HepG2 (cell line): ENCODE data around the gene NDUFB5. TPM values are rescaled to one million over a fixed set of nuclear protein-coding genes. Genes with fewer than 3 reads are reported as not detected.

ENCODE experiments used
- BRD4 ChIP-seq: sonication (generic); formaldehyde crosslinking; IDR thresholded peaks from 2 replicates; pipeline ENCODE4 v1.4.0; 2020; ENCODE audit warnings: missing genetic modification reagents
- CBFB ChIP-seq: sonication (generic); formaldehyde crosslinking; IDR thresholded peaks from 2 replicates; pipeline ENCODE4 v1.4.0; 2020; ENCODE audit warnings: missing genetic modification reagents
- DR1 ChIP-seq: sonication (generic); formaldehyde crosslinking; IDR thresholded peaks from 2 replicates; pipeline ENCODE4 v1.8.0; 2021; ENCODE audit warnings: mild to moderate bottlenecking, missing genetic modification reagents, inconsistent platforms
- HNF1B ChIP-seq: sonication (generic); formaldehyde crosslinking; IDR thresholded peaks from 2 replicates; pipeline ENCODE4 v1.5.1; 2020; ENCODE audit warnings: mild to moderate bottlenecking, moderate library complexity, missing genetic modification reagents
- IKZF5 ChIP-seq: IDR thresholded peaks from 2 replicates; pipeline ENCODE4 v1.6.1; 2018; ENCODE audit warnings: missing genetic modification reagents, mild to moderate bottlenecking, missing compliant biosample characterization
- MXD1 ChIP-seq: sonication (generic); formaldehyde crosslinking; IDR thresholded peaks from 2 replicates; pipeline ENCODE4 v1.4.0; 2020; ENCODE audit warnings: mild to moderate bottlenecking, missing genetic modification reagents
- NFAT5 ChIP-seq: sonication (generic); formaldehyde crosslinking; IDR thresholded peaks from 2 replicates; pipeline ENCODE4 v1.4.0; 2020; ENCODE audit warnings: missing genetic modification reagents
- NFYC ChIP-seq: IDR thresholded peaks from 2 replicates; pipeline ENCODE4 v1.6.1; 2016; ENCODE audit warnings: missing genetic modification reagents, missing compliant biosample characterization
- ZFP62 ChIP-seq: sonication (generic); formaldehyde crosslinking; IDR thresholded peaks from 2 replicates; pipeline ENCODE4 v1.4.0; 2020; ENCODE audit warnings: missing genetic modification reagents
- ZNF598 ChIP-seq: sonication (generic); formaldehyde crosslinking; IDR thresholded peaks from 2 replicates; pipeline ENCODE4 v1.5.1; 2020; ENCODE audit warnings: mild to moderate bottlenecking, missing genetic modification reagents, borderline replicate concordance
- ZNF674 ChIP-seq: sonication (generic); formaldehyde crosslinking; IDR thresholded peaks from 2 replicates; pipeline ENCODE4 v1.5.0; 2020; ENCODE audit warnings: low read depth, mild to moderate bottlenecking, missing genetic modification reagents
- polyA plus RNA-seq, 8 experiments: library from polyadenylated mRNA; depleted of rRNA in 3 of 8; stranded (reverse) in 7 of 8; unstranded in 1 of 8; fragments of >200 nt; fragmentation: Illumina TruSeq in 4 of 8; extraction: Trizol in 4 of 8; gene quantifications; 2 replicates each; pipeline versions ENCODE4 v1.2.1 to v1.2.3, GENCODE V29; 2011 to 2016; ENCODE audit warnings: low read depth in 4 of 8, missing spikeins in 1 of 8, mixed read lengths in 1 of 8; ENCODE audit not compliant: insufficient read depth in 1 of 8
- total RNA-seq, 5 experiments: library from RNA; depleted of rRNA; stranded (reverse); fragments of >200 nt; fragmentation: Illumina TruSeq; extraction: Trizol; gene quantifications; 2 replicates each; pipeline ENCODE4 v1.2.3, GENCODE V29; 2016; ENCODE audit warnings: low read depth in 1 of 5
- TF ChIP-seq, protein P1 (sequence below): sonication (generic); formaldehyde crosslinking; IDR thresholded peaks from 2 replicates; pipeline ENCODE4 v1.5.0; 2020; ENCODE audit warnings: mild to moderate bottlenecking, missing genetic modification reagents

NDUFB5 gene
- total and polyA plus RNA-seq, 2 of the 13 experiments (the other 11 are each of a cell fraction or from before 2014, with no cell fraction given): 43.3 to 120 TPM

DNA sequence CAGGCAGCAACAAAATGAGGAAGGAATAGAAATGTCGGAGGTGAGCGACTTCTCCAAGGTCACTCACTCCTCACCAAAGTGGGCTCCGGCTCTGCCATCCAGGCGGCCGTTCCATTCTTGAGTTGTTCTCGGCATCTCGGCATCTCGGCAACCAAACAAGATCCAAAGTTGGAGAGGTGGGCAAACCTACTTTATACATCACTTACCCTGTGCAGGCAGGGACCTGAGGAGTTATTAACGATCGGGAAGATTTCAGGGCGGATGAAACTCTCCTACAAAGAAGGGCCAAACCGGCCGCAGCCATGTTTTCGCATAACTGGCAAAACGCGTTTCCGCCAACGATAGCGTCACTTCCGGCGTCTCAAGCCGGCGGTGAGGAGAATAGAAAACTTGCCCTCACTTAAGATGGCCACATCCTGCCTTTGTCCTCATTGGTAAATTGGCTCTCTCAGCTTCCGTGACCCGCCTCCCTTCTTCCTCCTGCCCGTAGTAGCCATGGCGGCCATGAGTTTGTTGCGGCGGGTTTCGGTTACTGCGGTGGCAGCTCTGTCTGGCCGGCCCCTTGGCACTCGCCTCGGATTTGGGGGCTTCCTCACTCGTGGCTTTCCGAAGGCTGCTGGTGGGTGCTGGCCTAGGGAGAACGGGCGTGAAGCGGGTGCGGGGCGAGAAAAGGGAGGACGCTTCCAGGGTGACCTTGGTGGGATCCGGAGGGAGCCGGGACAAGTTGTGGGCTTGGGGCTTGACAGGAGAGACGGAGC, at the start of gene NDUFB5, which contains the start of gene MRPL47 (continued):
- TF ChIP-seq NFAT5 (CRISPR knock-in tag) (peak; percentile 38; the same call in 1 of the 2 replicates), ZNF674 (CRISPR knock-in tag) (no peak), IKZF5 (CRISPR knock-in tag) (peak; percentile 68; the same call in 1 of the 2 replicates), DR1 (peak; percentile 58; the same call in 1 of the 2 replicates), HNF1B (CRISPR knock-in tag) (peak; percentile 90), NFYC (peak; percentile 88), BRD4 (peak; percentile 74; the same call in 1 of the 2 replicates), MXD1 (CRISPR knock-in tag) (0 out of 2 replicates have a peak, but pooled peaks have one; percentile 8), ZNF598 (0 out of 2 replicates have a peak, but pooled peaks have one; percentile 27), CBFB (CRISPR knock-in tag) (0 out of 2 replicates have a peak, but pooled peaks have one; percentile 48), ZFP62 (CRISPR knock-in tag) (no peak)
- TF ChIP-seq, protein P1, sequence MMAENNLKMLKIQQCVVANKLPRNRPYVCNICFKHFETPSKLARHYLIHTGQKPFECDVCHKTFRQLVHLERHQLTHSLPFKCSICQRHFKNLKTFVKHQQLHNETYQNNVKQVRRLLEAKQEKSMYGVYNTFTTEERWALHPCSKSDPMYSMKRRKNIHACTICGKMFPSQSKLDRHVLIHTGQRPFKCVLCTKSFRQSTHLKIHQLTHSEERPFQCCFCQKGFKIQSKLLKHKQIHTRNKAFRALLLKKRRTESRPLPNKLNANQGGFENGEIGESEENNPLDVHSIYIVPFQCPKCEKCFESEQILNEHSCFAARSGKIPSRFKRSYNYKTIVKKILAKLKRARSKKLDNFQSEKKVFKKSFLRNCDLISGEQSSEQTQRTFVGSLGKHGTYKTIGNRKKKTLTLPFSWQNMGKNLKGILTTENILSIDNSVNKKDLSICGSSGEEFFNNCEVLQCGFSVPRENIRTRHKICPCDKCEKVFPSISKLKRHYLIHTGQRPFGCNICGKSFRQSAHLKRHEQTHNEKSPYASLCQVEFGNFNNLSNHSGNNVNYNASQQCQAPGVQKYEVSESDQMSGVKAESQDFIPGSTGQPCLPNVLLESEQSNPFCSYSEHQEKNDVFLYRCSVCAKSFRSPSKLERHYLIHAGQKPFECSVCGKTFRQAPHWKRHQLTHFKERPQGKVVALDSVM (CRISPR knock-in tag): 0 out of 2 replicates have a peak, but pooled peaks have one; percentile 32
